Spleen (tissue), 11 donors: ENCODE data around the gene PDK4. TPM values are rescaled to one million over a fixed set of nuclear protein-coding genes. Genes with fewer than 3 reads are reported as not detected.

Experiments used
- DNase-seq: peaks from one replicate; pipeline ENCODE4 v3.0.0-alpha.2; 2020
- H3K27ac ChIP-seq, 8 donors: fragments of 200-600 bp; sonication (generic) in 7 of 8; 1 replicate in 4 of 8; 2 replicates in 4 of 8; pipeline versions ENCODE4 v1.5.0 to v1.8.0; 2016 to 2021; ENCODE audit warnings: inconsistent platforms in 4 of 8, mild to moderate bottlenecking in 4 of 8, moderate library complexity in 1 of 8
- H3K27me3 ChIP-seq, 7 donors: fragments of 200-600 bp; sonication (generic) in 6 of 7; replicated peaks in 1 of 7; 1 replicate in 4 of 7; 2 replicates in 3 of 7; pipeline versions ENCODE4 v1.5.0 to v1.8.0; 2016 to 2021; ENCODE audit warnings: inconsistent platforms in 3 of 7, mild to moderate bottlenecking in 1 of 7
- H3K36me3 ChIP-seq, 6 donors: fragments of 200-600 bp; sonication (generic) in 5 of 6; 1 replicate in 4 of 6; 2 replicates in 2 of 6; pipeline versions ENCODE4 v1.5.0 to v1.8.0; 2016 to 2021; ENCODE audit warnings: inconsistent platforms in 2 of 6
- H3K4me1 ChIP-seq, 6 donors: fragments of 200-600 bp; sonication (generic) in 5 of 6; 1 replicate in 3 of 6; 2 replicates in 3 of 6; pipeline versions ENCODE4 v1.5.0 to v1.8.0; 2016 to 2021; ENCODE audit warnings: inconsistent platforms in 3 of 6
- H3K4me3 ChIP-seq, 8 donors: fragments of 200-600 bp; sonication (generic) in 7 of 8; 1 replicate in 4 of 8; 2 replicates in 4 of 8; pipeline versions ENCODE4 v1.5.0 to v1.8.0; 2016 to 2021; ENCODE audit warnings: inconsistent platforms in 4 of 8, mild to moderate bottlenecking in 4 of 8, moderate library complexity in 2 of 8
- H3K9me3 ChIP-seq, 8 donors: fragments of 200-600 bp; sonication (generic) in 7 of 8; 1 replicate in 4 of 8; 2 replicates in 4 of 8; pipeline versions ENCODE4 v1.5.0 to v1.8.0; 2016 to 2021; ENCODE audit warnings: inconsistent platforms in 4 of 8
- CTCF ChIP-seq, 11 experiments: fragments of 200-600 bp in 7 of 11; fragments of 450-650 bp in 4 of 11; sonication (generic) in 4 of 11; IDR thresholded peaks in 8 of 11; conservative IDR thresholded peaks in 3 of 11; 1 replicate in 7 of 11; 2 replicates in 4 of 11; pipeline versions ENCODE4 v1.4.0 to v1.8.0; 2016 to 2021; ENCODE audit warnings: antibody characterized with exemption in 11 of 11, inconsistent platforms in 4 of 11, mild to moderate bottlenecking in 1 of 11
- POLR2A ChIP-seq, 3 donors: fragments of 450-650 bp; IDR thresholded peaks; one replicate each; pipeline ENCODE4 v1.5.1; 2017; ENCODE audit warnings: antibody characterized with exemption in 3 of 3, mild to moderate bottlenecking in 1 of 3
- POLR2AphosphoS5 ChIP-seq, 3 donors: sonication (generic); formaldehyde crosslinking; IDR thresholded peaks; one replicate each; pipeline ENCODE4 v1.5.1; 2017; ENCODE audit warnings: antibody characterized with exemption in 3 of 3
- WGBS, 5 donors: extraction: QIAGEN DNeasy Blood & Tissue Kit in 3 of 5; methylation state at CpG; one replicate each; pipeline versions ENCODE4 v1.1.5 to v1.1.7; 2013 to 2018; 5-methylcytosine and 5-hydroxymethylcytosine counted together
- intact Hi-C: fragments of 100-400 bp; cut with DNase I; formaldehyde crosslinking; loops from one replicate; pipeline ENCODE4 v1.15.0; 2023; ENCODE audit warnings: low total_unique reads
- polyA plus RNA-seq, 3 donors: library from polyadenylated mRNA; stranded (reverse); fragments of 200-250 nt; gene quantifications; one replicate each; pipeline ENCODE4 v1.2.1, GENCODE V29; 2013
- total RNA-seq, 7 donors: library from RNA; depleted of rRNA in 3 of 7; stranded (reverse); fragments of >200 nt in 3 of 7; fragmentation: NEBNext Ultra II Directional in 4 of 7; extraction: Animal tissue kit (Norgen Biotek cat#: 25700) in 4 of 7; gene quantifications; one replicate each; pipeline versions ENCODE4 v1.1.0 to v1.2.1, GENCODE V29; 2016 to 2021
- donor health status: healthy with polysubstance abuse.
- donor health status: DM: no; HTN: no; CAD: no; lungs with moderate emphysema.
- donor health status: DM: no; HTN: no; CAD: no.
- donor health status: Bipolar disorder and iron deficiency.
- donor health status: healthy.
- donor health status: DM: no; HTN: no; CAD: no.
- donor health status: DM: yes; HTN: yes; CAD: no.

Gene PDK4
- total and polyA plus RNA-seq, 10 donors = 21.1 to 1,055 (median 167) TPM

- H3K27me3 ChIP-seq = peaks cover 0 to 15% (median 0%) of the 10 kb centered on the region in 7 donors
- peak overlapping the region; percentile 3 to 95 (median 92) for H3K27ac ChIP-seq
- peak overlapping the region; percentile 11 to 81 (median 60) for H3K4me3 ChIP-seq
- H3K36me3 ChIP-seq = peaks cover 0 to 60% (median 6%) of the 10 kb centered on the region in 6 donors
- H3K4me1 ChIP-seq = peaks cover 0 to 84% (median 47%) of the 10 kb centered on the region in 6 donors
- no peaks in the 10 kb centered on the region for H3K9me3 ChIP-seq
- TF ChIP-seq POLR2A (IDR thresholded peaks at IDR 0.05) (peak in 1 of 3 donors; percentile 7), CTCF (IDR thresholded peaks at IDR 0.05 in 8 of 11, conservative IDR thresholded peaks at IDR 0.05 in 3 of 11) (no peak), POLR2AphosphoS5 (IDR thresholded peaks at IDR 0.05) (peak in 1 of 3 donors; percentile 72)
- no peak for DNase-seq
- intact Hi-C loops = loop anchor here (10.0 kb wide), 2 partner anchors 49 to 91 kb away; no protein-coding TSS in a partner anchor
Measured at GRCh38 chr7:95594185-95594584, 2.1 kb downstream of the PDK4 start.

GRCh38 chr7:95593343-95593742 is 3.0 kb downstream of the PDK4 start:
- peak overlapping the region in 7 of 8 donors; percentile 6 to 81 (median 61) for H3K4me3 ChIP-seq
- TF ChIP-seq POLR2AphosphoS5 (IDR thresholded peaks at IDR 0.05) (no peak), CTCF (IDR thresholded peaks at IDR 0.05 in 8 of 11, conservative IDR thresholded peaks at IDR 0.05 in 3 of 11) (no peak), POLR2A (IDR thresholded peaks at IDR 0.05) (no peak)
- WGBS, 5 donors = 41 to 82% (median 67%) methylated on average over 2 of the region's 2 CpGs
- DNase-seq = no peak
- H3K27me3 ChIP-seq = peaks cover 0 to 15% (median 0%) of the 10 kb centered on the region in 7 donors
- H3K9me3 ChIP-seq = no peaks in the 10 kb centered on the region
- peak overlapping the region in 7 of 8 donors; percentile 1 to 95 (median 91) for H3K27ac ChIP-seq
- H3K36me3 ChIP-seq = peaks cover 0 to 68% (median 13%) of the 10 kb centered on the region in 6 donors
- H3K4me1 ChIP-seq = peaks cover 0 to 85% (median 50%) of the 10 kb centered on the region in 6 donors
- intact Hi-C loops = loop anchor here (10.0 kb wide), 2 partner anchors 49 to 91 kb away; no protein-coding TSS in a partner anchor

- Histone ChIP-seq H3K27ac (peak overlapping the region in 5 of 8 donors; percentile 11 to 95 (median 93)), H3K4me3 (peak overlapping the region in 6 of 8 donors; percentile 2 to 81 (median 61)), H3K36me3 (peaks cover 0 to 76% (median 13%) of the 10 kb centered on the region in 6 donors), H3K9me3 (no peaks in the 10 kb centered on the region), H3K27me3 (peaks cover 0 to 15% (median 0%) of the 10 kb centered on the region in 7 donors), H3K4me1 (peaks cover 0 to 80% (median 50%) of the 10 kb centered on the region in 6 donors)
- TF ChIP-seq POLR2A (IDR thresholded peaks at IDR 0.05) (no peak), POLR2AphosphoS5 (IDR thresholded peaks at IDR 0.05) (no peak), CTCF (IDR thresholded peaks at IDR 0.05 in 8 of 11, conservative IDR thresholded peaks at IDR 0.05 in 3 of 11) (no peak)
- 86 to 93% (median 92%) methylated on average over 5 of the region's 5 CpGs for WGBS, 5 donors
- DNase-seq = no peak
- intact Hi-C loops = loop anchor here (10.0 kb wide), 2 partner anchors 48 to 92 kb away; no protein-coding TSS in a partner anchor
Measured at GRCh38 chr7:95592570-95592969, 3.7 kb downstream of the PDK4 start.
